ENCODE measurements around the gene VGLL4.

- TF ChIP-seq, protein P1, sequence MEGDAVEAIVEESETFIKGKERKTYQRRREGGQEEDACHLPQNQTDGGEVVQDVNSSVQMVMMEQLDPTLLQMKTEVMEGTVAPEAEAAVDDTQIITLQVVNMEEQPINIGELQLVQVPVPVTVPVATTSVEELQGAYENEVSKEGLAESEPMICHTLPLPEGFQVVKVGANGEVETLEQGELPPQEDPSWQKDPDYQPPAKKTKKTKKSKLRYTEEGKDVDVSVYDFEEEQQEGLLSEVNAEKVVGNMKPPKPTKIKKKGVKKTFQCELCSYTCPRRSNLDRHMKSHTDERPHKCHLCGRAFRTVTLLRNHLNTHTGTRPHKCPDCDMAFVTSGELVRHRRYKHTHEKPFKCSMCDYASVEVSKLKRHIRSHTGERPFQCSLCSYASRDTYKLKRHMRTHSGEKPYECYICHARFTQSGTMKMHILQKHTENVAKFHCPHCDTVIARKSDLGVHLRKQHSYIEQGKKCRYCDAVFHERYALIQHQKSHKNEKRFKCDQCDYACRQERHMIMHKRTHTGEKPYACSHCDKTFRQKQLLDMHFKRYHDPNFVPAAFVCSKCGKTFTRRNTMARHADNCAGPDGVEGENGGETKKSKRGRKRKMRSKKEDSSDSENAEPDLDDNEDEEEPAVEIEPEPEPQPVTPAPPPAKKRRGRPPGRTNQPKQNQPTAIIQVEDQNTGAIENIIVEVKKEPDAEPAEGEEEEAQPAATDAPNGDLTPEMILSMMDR (conservative IDR thresholded peaks at IDR 0.05; ENCODE audit: low read length) = no peak
- no peak for TF ChIP-seq EZH2phosphoT487 (IDR thresholded peaks at IDR 0.05; ENCODE audit: borderline replicate concordance)
These were observed 41.4 kb downstream of the VGLL4 start for GRCh38 chr3:11602239-11602840.

Data from Loucy (cell line).